Stimulated activated naive B cell treated with anti-CD40 and anti-IgM and Interleukin-4, amounts not matched to agents 10 μg/mL and 1 μg/mL and 100 μg/mL, for 72 hours (primary cell): ENCODE results near the gene FAM83D.

Experiments
- ATAC-seq, 2 donors: fragments of 150-1000 bp; cut with Tn5 transposase; replicated peaks; 2 replicates each; pipeline ENCODE4 v1.10.0; 2021; ENCODE audit warnings: moderate library complexity in 1 of 2
- DNase-seq: peaks from one replicate; pipeline ENCODE4 v3.0.0; 2021
- H3K27ac Mint-ChIP-seq: one replicate; pipeline ENCODE4 v1.8.0; 2022; ENCODE audit warnings: mild to moderate bottlenecking, mixed read lengths
- H3K27me3 Mint-ChIP-seq, 2 donors: one replicate each; pipeline ENCODE4 v1.8.0; 2022; ENCODE audit warnings: mixed read lengths in 2 of 2
- H3K36me3 Mint-ChIP-seq, 2 donors: one replicate each; pipeline ENCODE4 v1.8.0; 2022; ENCODE audit warnings: mixed read lengths in 2 of 2, mild to moderate bottlenecking in 1 of 2
- H3K4me1 Mint-ChIP-seq, 2 donors: one replicate each; pipeline ENCODE4 v1.8.0; 2022; ENCODE audit warnings: mixed read lengths in 2 of 2, mild to moderate bottlenecking in 1 of 2
- H3K4me3 Mint-ChIP-seq, 2 donors: one replicate each; pipeline ENCODE4 v1.8.0; 2022; ENCODE audit warnings: mild to moderate bottlenecking in 2 of 2, mixed read lengths in 2 of 2, moderate library complexity in 1 of 2
- H3K9me3 Mint-ChIP-seq, 2 donors: one replicate each; pipeline ENCODE4 v1.8.0; 2022; ENCODE audit warnings: mixed read lengths in 2 of 2, mild to moderate bottlenecking in 1 of 2

Gene FAM83D

DNA sequence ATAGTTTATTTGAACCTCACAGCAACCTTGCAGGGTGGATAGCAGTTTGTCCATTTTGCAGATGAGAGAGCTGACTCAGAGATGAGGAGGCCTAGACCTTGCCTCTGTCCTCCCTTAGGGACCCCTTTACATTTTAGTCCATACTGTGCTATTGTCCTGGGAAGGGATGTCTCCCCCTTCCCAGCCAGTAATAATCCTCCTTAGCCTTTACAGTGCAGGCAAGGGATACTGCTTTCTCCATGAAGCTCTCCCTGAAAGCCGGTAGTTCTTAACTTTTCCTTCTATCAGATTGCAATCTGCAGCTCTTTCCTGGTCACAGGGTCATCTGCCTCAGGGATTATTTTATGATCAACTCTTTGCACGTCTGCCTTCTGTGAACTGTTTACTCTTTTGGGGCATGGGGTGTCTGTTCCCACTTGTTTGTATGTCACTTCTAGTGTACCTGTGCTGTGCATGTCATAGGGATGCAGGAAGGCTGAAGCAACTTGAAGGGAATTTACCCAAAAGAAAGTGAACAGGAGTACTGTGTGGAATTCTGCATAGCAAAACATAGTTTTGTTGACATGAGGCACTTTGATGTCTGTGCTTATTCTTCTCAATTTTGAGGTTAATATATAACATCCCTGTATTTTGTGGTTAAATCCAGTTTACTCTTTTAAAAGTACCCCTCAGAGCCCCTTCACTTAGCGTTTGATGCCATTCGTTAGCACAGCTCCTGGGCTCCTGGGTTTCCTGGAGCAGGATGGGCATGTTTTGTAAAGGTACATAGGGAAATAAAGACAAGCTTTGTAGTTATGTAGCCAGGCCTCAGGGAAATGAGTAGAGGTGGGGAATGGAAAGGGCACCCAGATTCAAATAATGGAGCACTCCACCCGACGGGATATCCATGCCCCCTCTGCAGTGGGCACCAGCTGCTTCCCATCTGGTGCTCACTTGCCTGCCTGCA lies 74.0 kb downstream of the FAM83D start:
- no peak for DNase-seq
- H3K9me3 Mint-ChIP-seq: no peaks in the 10 kb centered on the region
- H3K4me3 Mint-ChIP-seq: no peak overlapping the region
- H3K36me3 Mint-ChIP-seq: peaks cover 32 to 58% of the 10 kb centered on the region in 2 donors
- H3K27ac Mint-ChIP-seq: no peak overlapping the region
- H3K4me1 Mint-ChIP-seq: peaks cover 4 to 6% of the 10 kb centered on the region in 2 donors
- no peak for ATAC-seq
- no peaks in the 10 kb centered on the region for H3K27me3 Mint-ChIP-seq
